Mammary epithelial cell (primary cell): ENCODE results near the gene COL4A2.

Experiments used
- EZH2 ChIP-seq: IDR thresholded peaks from 2 replicates; pipeline ENCODE4 v1.6.1; 2012; ENCODE audit warnings: low read length, inconsistent platforms, borderline replicate concordance
- TF ChIP-seq, protein P1 (sequence below), 2 donors: IDR thresholded peaks in 1 of 2; conservative IDR thresholded peaks in 1 of 2; 2 replicates each; pipeline ENCODE4 v1.5.1; 2011 to 2012; ENCODE audit warnings: inconsistent platforms in 2 of 2, low read length in 2 of 2, mild to moderate bottlenecking in 2 of 2, control low read depth in 1 of 2, low read depth in 1 of 2; ENCODE audit not compliant: insufficient read depth in 1 of 2; ENCODE audit errors: extremely low read depth in 1 of 2

DNA sequence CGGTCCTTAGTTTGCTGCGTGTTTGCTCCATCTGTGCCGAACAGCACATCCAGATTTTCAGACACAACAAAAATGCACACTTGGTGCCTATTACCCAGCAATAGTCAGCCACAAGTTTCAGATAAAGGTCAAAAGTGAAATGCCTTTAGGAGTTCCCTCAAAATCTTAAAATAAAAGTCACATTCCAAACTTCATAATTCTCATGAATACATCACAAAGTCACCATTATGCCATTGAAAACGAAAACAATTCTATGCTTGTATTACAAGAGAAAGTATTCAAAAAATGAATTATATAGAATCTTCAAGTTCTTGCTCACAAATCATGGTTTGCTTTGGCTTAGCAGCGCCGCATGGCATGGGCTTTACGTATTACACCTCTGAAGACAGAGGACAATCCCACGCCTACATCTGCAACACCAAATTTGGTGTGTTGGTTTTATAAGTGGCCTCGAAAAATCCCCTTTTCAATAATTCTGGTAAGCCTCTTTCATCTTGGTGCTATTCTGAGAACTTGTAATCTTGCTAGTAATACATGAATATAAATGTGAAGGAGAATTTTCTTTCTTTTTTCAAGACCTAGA is 26.8 kb upstream of the COL4A2 start:
- TF ChIP-seq, protein P1, sequence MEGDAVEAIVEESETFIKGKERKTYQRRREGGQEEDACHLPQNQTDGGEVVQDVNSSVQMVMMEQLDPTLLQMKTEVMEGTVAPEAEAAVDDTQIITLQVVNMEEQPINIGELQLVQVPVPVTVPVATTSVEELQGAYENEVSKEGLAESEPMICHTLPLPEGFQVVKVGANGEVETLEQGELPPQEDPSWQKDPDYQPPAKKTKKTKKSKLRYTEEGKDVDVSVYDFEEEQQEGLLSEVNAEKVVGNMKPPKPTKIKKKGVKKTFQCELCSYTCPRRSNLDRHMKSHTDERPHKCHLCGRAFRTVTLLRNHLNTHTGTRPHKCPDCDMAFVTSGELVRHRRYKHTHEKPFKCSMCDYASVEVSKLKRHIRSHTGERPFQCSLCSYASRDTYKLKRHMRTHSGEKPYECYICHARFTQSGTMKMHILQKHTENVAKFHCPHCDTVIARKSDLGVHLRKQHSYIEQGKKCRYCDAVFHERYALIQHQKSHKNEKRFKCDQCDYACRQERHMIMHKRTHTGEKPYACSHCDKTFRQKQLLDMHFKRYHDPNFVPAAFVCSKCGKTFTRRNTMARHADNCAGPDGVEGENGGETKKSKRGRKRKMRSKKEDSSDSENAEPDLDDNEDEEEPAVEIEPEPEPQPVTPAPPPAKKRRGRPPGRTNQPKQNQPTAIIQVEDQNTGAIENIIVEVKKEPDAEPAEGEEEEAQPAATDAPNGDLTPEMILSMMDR (conservative IDR thresholded peaks at IDR 0.05 in 1 of 2, IDR thresholded peaks at IDR 0.05 in 1 of 2; ENCODE audit: extremely low read depth in 1 of 2, insufficient read depth in 1 of 2, low read depth in 1 of 2, low read length in 2 of 2), result no peak
- TF ChIP-seq EZH2, result no peak
